ENCODE results near the gene CDH22.

Gene CDH22

DNA sequence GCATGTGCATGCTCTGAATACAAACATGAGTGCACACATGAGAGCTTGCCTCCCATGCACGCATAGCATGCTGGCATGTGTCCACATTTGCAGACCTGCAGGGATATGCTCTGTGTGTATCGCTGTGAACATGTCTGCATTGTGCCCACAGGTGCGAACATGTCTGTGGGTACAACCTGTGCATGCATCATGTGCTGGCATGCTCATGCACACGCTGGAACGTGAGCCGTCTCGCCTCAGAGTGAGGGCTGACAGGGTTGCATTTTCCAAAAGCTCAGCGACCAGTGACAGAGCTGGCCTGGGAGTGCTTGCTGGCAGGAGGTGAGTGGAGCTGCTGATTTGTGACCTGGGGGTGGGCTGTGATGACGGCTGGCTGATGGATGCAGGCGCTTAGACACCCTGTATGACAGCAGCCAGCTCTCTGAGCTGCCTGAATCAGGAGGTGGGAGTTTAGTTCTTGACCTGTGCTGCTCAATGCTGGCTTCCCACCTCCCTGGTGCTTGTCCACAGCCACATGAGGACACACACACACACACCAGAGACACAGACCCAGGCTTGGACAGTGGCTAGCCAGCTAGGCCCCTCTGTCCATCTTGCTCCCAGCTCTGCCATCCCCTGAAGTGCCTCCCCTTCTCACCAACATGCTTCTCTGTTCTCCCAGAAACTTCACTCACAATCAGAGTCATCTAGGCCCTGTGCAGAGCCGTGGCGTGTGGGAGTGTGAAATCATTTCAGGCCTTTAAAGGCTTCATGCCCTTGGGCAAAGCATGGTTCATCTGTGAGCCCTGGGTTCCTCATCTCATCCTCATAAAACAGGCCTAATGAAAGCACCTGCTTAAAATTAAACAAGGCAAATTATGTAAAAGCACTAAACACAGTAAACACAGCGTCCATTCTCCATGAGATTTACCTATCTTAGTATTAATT, 138.8 kb downstream of the CDH22 start:
- no peak for TF ChIP-seq ZNF274 (IDR thresholded peaks at IDR 0.05; ENCODE audit: low read depth, low read length)
- H3K4me3 ChIP-seq (ENCODE audit: low read length): no peak overlapping the region

DNA sequence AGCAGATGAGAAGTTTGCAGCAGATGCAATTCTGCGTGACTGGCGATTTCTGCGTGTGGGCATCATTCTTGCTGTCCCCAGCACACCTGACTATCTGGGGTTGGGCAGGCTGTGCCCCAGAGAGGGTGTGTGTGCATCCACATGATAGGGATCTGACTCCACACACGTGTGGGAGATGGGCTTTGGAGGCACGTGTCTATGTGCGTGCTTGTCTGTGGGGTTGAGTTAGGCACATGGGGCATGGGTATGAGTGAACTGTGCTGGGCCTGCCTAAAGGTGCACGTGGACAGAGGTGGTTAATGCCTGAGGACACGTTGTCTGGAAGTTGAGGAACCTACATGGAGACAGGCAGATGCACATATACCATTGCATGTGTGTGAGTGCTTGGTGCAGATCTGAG, 139.9 kb downstream of the CDH22 start:
- no peak overlapping the region for H3K4me3 ChIP-seq (ENCODE audit: low read length)
- TF ChIP-seq ZNF274 (IDR thresholded peaks at IDR 0.05; ENCODE audit: low read depth, low read length): no peak

DNA sequence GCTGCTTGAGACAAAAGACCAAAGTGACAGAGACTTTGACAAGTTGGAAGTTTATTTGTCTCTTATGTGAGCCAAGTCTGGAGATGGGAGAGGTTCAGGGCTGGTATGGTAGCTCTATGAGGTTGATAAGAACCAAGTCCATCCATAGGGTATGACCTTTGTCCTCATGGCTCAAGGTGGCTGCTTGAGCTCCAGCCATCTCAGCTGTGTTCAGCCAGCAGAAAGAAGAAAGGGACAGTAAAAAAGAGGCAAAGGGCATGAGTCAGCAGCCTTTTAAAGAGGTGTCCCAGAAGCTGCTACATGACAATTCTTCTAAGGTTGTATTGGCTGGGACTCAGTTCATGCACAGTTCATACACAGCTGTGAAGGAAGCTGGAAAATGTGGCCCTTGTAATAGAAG, 141.2 kb downstream of the CDH22 start:
- H3K4me3 ChIP-seq (ENCODE audit: low read length): no peak overlapping the region
- no peak for TF ChIP-seq ZNF274 (IDR thresholded peaks at IDR 0.05; ENCODE audit: low read depth, low read length)

DNA sequence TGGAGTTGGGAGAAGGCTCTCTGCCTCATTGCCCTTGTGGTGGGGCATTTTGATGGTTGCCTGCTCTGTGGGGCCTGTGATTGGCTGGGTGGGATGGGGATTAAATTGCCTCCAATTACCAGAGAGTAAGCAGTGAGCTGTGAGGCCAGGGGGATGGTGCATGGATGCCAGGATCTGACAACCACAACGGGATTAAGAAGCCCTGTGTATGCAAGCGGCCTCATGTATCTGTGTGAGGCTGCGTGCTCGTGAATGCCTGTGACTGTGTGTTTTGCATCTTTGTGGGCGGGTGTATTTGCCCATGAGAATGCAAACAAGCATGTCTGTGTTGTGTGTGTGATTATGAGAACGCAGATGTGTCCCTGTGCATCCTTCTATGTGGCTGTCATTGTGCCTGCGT, 144.0 kb downstream of the CDH22 start:
- H3K4me3 ChIP-seq (ENCODE audit: low read length): no peak overlapping the region
- TF ChIP-seq ZNF274 (IDR thresholded peaks at IDR 0.05; ENCODE audit: low read depth, low read length): no peak

DNA sequence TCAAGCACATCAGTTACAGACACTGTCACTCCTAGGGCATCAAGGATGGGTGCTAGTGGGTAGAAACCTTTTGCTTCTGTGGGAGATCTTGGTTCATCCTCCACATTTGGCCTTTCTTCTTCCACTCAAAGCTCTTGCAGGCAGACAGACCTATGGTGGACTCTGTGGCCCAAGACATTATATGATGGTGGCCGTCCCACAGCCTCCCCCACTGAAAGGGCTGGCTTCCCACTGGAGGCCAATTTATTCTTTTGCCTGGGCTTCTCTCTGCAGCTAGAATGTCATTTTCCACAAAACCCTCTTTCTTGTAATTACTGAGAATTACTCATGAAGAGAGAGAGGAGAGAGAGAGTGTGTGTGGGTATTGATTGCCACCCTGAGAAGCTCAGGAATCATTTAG, 146.4 kb downstream of the CDH22 start:
- no peak overlapping the region for H3K4me3 ChIP-seq (ENCODE audit: low read length)
- no peak for TF ChIP-seq ZNF274 (IDR thresholded peaks at IDR 0.05; ENCODE audit: low read depth, low read length)

DNA sequence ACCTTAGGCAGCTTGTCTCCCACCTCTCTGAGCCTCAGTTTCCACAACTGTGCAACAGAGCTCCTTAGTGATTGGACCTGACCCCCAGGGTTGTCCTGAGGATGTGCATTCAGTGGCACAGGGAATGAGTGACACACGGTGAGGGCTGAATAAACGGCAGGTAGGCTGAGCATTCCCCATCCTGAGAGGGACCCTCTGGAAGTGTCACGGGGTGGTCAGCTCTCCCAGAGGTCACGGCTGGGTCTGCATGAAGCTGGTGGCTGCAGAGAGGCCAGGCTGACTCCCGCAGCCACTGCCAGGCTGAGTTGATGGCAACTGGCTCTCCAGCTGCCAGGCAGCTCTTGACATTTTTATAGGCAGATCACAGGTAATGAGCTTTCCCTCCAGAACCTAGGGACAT, 147.6 kb downstream of the CDH22 start:
- no peak overlapping the region for H3K4me3 ChIP-seq (ENCODE audit: low read length)

DNA sequence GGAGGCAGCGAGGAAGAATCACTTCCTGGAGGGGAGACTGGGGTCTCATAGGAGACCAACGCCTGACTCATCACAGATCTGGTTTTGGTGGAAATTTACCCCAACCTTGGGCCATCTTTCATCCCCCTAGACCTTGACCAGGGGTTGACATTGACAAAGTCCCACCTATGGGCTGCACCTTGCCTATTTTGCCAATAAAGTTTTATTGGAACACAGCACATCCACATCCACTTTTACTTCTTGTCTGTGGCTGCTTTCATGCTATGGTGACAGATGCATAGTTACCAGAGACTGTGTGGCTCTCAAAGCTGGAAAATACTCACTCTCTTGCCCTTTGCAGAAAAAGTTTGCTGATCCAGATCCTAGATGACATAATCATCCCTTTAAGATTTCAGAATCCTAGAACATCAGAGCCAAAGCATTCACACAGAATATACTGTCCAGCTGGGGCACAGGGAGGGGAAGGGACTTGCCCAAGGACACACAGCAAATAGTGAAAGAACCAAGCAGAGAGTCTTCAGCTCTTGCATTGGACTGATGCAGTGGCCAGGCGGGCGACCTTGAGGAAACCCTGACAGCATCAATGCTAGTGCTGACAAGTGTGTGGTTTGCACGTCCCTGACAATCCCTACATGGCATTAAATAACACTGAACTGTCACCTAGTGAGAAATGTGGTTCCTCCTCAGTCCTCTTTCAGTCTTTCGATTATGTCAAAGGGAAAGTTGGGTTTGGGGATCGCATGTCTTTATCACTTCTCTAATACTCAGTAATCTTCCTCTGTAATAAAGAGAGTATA, 149.0 kb downstream of the CDH22 start:
- TF ChIP-seq ZNF274 (IDR thresholded peaks at IDR 0.05; ENCODE audit: low read depth, low read length): no peak
- no peak overlapping the region for H3K4me3 ChIP-seq (ENCODE audit: low read length)

More for the DNA sequence above, 147.6 kb downstream of the CDH22 start:
- TF ChIP-seq ZNF274 (IDR thresholded peaks at IDR 0.05; ENCODE audit: low read depth, low read length): no peak

DNA sequence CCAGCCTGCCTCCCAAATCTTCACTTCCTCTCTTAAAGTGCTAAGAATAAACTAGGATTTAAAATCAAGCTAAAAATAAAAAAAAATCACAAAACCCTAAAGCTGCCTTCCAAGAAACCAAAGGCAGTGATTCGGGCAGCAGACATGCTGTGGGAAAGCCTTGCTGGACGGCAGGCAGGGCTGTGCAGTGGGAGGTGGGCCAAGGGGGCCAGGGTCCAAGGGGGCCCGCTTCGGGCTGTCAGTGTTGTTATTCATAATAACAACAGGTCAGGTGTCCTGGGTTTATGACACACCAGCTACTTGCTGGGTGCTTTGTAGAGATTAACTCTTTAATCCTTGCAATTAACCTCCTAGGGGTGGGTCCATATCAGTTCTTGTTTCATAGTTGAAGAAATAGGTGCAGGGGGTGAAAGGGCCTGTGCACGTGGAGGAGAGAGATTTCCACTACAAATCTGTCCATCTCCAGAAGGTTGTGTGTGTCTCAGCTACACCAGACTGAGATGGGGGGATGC, 149.8 kb downstream of the CDH22 start:
- H3K4me3 ChIP-seq (ENCODE audit: low read length): no peak overlapping the region
- TF ChIP-seq ZNF274 (IDR thresholded peaks at IDR 0.05; ENCODE audit: low read depth, low read length): no peak

DNA sequence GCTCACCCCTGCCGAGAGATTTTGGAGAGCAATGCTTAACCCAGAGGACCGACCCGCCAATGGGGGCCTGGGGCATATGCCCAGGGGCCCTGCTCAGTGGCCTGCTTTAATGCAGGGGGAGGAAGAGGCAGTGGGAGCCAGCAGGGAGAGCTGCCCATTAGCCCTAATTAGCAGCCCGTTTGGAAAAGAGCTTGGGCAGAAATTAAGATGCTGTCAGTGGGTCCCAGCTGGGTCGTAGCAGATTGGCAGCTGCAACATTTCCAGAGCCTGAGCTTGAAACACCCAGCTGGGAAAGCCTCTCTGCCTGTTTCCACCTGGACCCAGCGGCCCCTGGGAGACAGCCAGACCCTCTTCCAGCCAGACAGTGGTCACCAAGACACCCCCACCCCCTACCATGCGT, 150.7 kb downstream of the CDH22 start:
- no peak overlapping the region for H3K4me3 ChIP-seq (ENCODE audit: low read length)
- TF ChIP-seq ZNF274 (IDR thresholded peaks at IDR 0.05; ENCODE audit: low read depth, low read length): no peak

DNA sequence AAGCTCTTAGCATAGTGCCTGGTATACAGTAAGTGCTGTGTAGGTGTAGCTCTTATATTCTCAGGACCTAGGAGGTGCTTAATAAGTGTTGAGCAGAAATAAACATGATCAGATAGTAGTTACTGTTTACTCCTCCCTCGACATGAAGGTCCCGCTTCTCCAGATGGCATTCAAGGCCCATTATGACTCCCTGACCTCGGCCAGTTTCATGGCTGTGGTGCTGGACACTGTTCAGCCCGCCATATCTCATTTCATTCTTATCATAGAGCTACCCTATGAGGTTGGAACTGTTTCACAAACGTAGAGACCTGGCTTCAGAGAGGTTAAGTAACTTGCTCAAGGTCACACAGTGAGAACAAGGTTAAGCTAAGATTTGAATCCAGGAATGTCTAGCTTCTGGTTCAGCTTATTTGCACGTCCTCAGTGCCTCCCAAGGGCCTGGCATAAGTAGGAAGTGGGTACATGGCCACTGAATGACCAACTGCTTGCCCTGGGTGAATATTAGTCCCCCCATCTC, 151.2 kb downstream of the CDH22 start:
- no peak overlapping the region for H3K4me3 ChIP-seq (ENCODE audit: low read length)
- no peak for TF ChIP-seq ZNF274 (IDR thresholded peaks at IDR 0.05; ENCODE audit: low read depth, low read length)

DNA sequence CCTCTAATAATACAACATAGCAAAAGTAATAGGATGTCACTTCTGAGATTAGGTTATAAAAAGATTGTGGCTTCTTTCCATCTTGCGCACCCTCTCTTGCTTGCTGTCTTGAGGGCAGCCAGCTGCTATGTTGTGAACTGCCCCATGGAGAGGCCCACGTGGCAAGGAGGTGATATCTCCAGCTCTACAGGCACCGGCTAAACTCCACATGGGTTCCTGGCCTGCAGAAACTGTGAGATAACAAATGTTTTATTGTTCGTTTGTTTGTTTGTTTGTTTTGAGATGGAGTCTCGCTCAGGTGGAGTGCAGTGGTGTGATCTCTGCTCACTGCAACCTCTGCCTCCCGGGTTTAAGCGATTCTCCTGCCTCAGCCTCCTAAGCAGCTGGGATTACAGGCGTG, 152.2 kb downstream of the CDH22 start:
- no peak for TF ChIP-seq ZNF274 (IDR thresholded peaks at IDR 0.05; ENCODE audit: low read depth, low read length)
- H3K4me3 ChIP-seq (ENCODE audit: low read length): no peak overlapping the region

DNA sequence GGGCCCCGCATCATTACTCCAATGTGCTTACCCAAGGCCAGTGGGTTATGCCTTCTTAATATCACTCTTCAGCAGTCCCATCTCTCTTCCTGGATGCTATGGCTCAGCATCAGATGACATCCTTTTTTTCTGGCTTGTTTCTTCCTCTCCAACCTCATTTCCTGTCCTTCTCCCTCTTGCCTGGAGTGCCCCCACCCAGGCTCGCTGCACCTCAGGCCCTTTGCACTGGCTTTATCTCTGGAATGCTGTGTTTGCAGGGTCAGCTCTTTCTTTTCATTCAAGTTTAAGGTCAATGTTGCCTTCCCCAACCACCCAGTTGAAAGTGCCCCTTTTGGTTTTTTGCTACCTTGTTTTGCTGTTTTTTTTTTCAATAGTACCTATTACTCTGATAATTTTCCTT, 153.5 kb downstream of the CDH22 start:
- no peak for TF ChIP-seq ZNF274 (IDR thresholded peaks at IDR 0.05; ENCODE audit: low read depth, low read length)
- no peak overlapping the region for H3K4me3 ChIP-seq (ENCODE audit: low read length)

DNA sequence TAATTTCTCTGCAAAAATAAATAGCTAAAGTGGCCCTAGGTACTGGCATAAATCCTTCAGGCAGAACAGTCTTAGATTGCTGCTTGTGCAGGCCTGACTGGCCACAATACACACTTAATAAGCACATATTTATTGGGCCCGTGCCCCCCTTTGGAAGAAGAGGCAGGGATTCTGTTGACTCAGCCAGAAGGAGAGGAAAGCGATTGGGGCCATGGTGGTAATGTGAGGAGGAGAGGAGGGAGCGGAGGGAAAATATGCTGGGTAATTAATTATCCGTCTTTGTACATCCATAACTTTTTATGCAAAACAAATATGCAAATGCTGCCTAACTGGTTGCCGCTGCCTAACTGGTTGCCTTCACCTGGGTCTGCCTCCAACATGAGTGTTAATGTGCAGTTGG, 154.0 kb downstream of the CDH22 start:
- H3K4me3 ChIP-seq (ENCODE audit: low read length): no peak overlapping the region
- TF ChIP-seq ZNF274 (IDR thresholded peaks at IDR 0.05; ENCODE audit: low read depth, low read length): no peak

DNA sequence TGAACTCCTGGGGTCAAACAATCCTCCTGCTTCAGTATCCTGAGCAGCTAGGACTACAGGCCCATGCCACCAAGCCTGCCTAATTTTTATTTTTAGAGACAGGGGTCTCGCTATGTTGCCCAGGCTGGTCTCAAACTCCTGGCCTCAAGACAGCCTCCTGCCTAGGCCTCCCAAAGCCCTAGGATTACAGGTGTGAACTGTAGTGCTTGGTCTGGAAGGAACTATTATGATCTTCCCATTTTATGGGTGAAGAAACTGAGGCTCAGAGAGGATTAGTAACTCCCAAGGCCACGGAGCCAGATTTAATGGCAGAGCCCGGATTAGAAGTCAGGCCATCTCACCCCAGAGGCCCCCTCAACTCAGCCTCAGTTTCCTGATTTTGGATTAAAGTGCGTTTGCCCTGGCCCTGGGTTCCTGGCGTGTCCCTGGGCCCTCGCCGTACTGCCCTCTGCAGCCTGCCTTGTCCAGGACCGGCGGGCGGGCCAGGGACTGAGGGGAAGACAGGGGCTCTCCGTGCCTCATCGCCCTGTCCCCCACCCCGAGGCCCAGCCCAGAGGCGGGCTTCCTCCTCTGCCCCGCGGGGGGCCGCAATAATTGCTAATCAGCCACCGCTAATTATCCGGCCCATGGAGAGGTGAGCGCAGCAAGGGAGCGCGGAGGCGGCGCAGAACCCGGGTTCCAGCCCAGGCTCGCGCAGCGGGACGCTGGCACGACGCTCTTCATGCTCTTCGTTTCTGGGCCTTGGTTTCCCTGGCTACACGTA, 155.3 kb downstream of the CDH22 start:
- TF ChIP-seq ZNF274 (IDR thresholded peaks at IDR 0.05; ENCODE audit: low read depth, low read length): no peak
- H3K4me3 ChIP-seq (ENCODE audit: low read length): no peak overlapping the region
